Liver (tissue), 9 donors: Measurements from ENCODE around the gene GALNT17. TPM values are rescaled to one million over a fixed set of nuclear protein-coding genes. Genes with fewer than 3 reads are reported as not detected.

Experiments used
- DNase-seq: peaks from one replicate; pipeline ENCODE4 v3.0.0-alpha.2; 2017; ENCODE audit warnings: low spot score
- H3K27ac ChIP-seq, 2 donors: one replicate each; pipeline ENCODE4 v1.7.0; 2013; ENCODE audit warnings: inconsistent platforms in 2 of 2, low read length in 2 of 2, control low read depth in 1 of 2, low read depth in 1 of 2, mild to moderate bottlenecking in 1 of 2
- H3K27me3 ChIP-seq, 4 donors: one replicate each; pipeline versions ENCODE4 v1.6.1 to v1.7.0; 2013; ENCODE audit warnings: low read length in 3 of 4, inconsistent platforms in 1 of 4, mild to moderate bottlenecking in 1 of 4, moderate library complexity in 1 of 4; ENCODE audit not compliant: control insufficient read depth in 4 of 4, insufficient read depth in 4 of 4
- H3K36me3 ChIP-seq, 4 donors: one replicate each; pipeline versions ENCODE4 v1.6.1 to v1.7.0; 2013; ENCODE audit warnings: low read length in 3 of 4, mild to moderate bottlenecking in 3 of 4, low read depth in 1 of 4, moderate library complexity in 1 of 4; ENCODE audit not compliant: control insufficient read depth in 4 of 4, insufficient read depth in 3 of 4
- H3K4me1 ChIP-seq, 4 donors: one replicate each; pipeline versions ENCODE4 v1.6.1 to v1.7.0; 2013; ENCODE audit warnings: low read length in 3 of 4, mild to moderate bottlenecking in 3 of 4, moderate library complexity in 1 of 4; ENCODE audit not compliant: control insufficient read depth in 4 of 4, insufficient read depth in 4 of 4
- H3K4me3 ChIP-seq, 3 donors: one replicate each; pipeline versions ENCODE4 v1.6.1 to v1.7.0; 2013; ENCODE audit warnings: low read length in 3 of 3, control low read depth in 1 of 3, low read depth in 1 of 3, mild to moderate bottlenecking in 1 of 3
- H3K9ac ChIP-seq, 2 donors: one replicate each; pipeline ENCODE4 v1.7.0; 2013; ENCODE audit warnings: low read length in 2 of 2, mild to moderate bottlenecking in 2 of 2, moderate library complexity in 2 of 2, control low read depth in 1 of 2, low read depth in 1 of 2
- H3K9me3 ChIP-seq, 4 donors: one replicate each; pipeline versions ENCODE4 v1.6.1 to v1.7.0; 2013; ENCODE audit warnings: low read length in 3 of 4; ENCODE audit not compliant: control insufficient read depth in 4 of 4
- CTCF ChIP-seq: fragments of 150-350 bp; IDR thresholded peaks from 2 replicates; pipeline ENCODE4 v1.5.1; 2017; ENCODE audit warnings: improper control_type of control experiment, low read depth, low read length; ENCODE audit not compliant: missing input control
- EGR1 ChIP-seq, 2 donors: IDR thresholded peaks; 2 replicates each; pipeline ENCODE4 v1.6.1; 2016 to 2018; ENCODE audit warnings: antibody characterized with exemption in 2 of 2, low read depth in 2 of 2
- FOXA1 ChIP-seq: IDR thresholded peaks from 2 replicates; pipeline ENCODE4 v1.6.1; 2016; ENCODE audit warnings: antibody characterized with exemption
- FOXA2 ChIP-seq: IDR thresholded peaks from 2 replicates; pipeline ENCODE4 v1.6.1; 2016; ENCODE audit warnings: antibody characterized with exemption
- GABPA ChIP-seq, 2 donors: IDR thresholded peaks in 1 of 2; conservative IDR thresholded peaks in 1 of 2; 2 replicates each; pipeline ENCODE4 v1.6.1; 2016; ENCODE audit warnings: antibody characterized with exemption in 2 of 2, mild to moderate bottlenecking in 1 of 2, moderate library complexity in 1 of 2
- HNF4A ChIP-seq, 2 donors: conservative IDR thresholded peaks; 2 replicates each; pipeline ENCODE4 v1.6.1; 2016; ENCODE audit warnings: antibody characterized with exemption in 2 of 2, mild to moderate bottlenecking in 2 of 2
- HNF4G ChIP-seq: IDR thresholded peaks from 2 replicates; pipeline ENCODE4 v1.6.1; 2016; ENCODE audit warnings: antibody characterized with exemption
- MAX ChIP-seq: IDR thresholded peaks from 2 replicates; pipeline ENCODE4 v1.6.1; 2016; ENCODE audit warnings: antibody characterized with exemption
- NR2F2 ChIP-seq: IDR thresholded peaks from 2 replicates; pipeline ENCODE4 v1.6.1; 2016; ENCODE audit warnings: antibody characterized with exemption
- RAD21 ChIP-seq, 2 donors: IDR thresholded peaks; 2 replicates each; pipeline ENCODE4 v1.6.1; 2016; ENCODE audit warnings: antibody characterized with exemption in 2 of 2, mild to moderate bottlenecking in 2 of 2
- REST ChIP-seq: IDR thresholded peaks from 2 replicates; pipeline ENCODE4 v1.6.1; 2016; ENCODE audit warnings: antibody characterized with exemption, mild to moderate bottlenecking
- RXRA ChIP-seq, 2 donors: IDR thresholded peaks; 2 replicates each; pipeline ENCODE4 v1.6.1; 2017 to 2018; ENCODE audit warnings: antibody characterized with exemption in 2 of 2, mild to moderate bottlenecking in 1 of 2
- SP1 ChIP-seq: IDR thresholded peaks from 2 replicates; pipeline ENCODE4 v1.6.1; 2018; ENCODE audit warnings: antibody characterized with exemption, mild to moderate bottlenecking
- TAF1 ChIP-seq: conservative IDR thresholded peaks from 2 replicates; pipeline ENCODE4 v1.6.1; 2016; ENCODE audit warnings: antibody characterized with exemption, mild to moderate bottlenecking
- YY1 ChIP-seq: IDR thresholded peaks from 2 replicates; pipeline ENCODE4 v1.6.1; 2016; ENCODE audit warnings: antibody characterized with exemption, mild to moderate bottlenecking
- ZBTB33 ChIP-seq: IDR thresholded peaks from 2 replicates; pipeline ENCODE4 v1.6.1; 2016; ENCODE audit warnings: antibody characterized with exemption
- WGBS: extraction: QIAGEN DNeasy Blood & Tissue Kit; methylation state at CpG from one replicate; pipeline ENCODE4 v1.1.7; 2013; 5-methylcytosine and 5-hydroxymethylcytosine counted together
- polyA plus RNA-seq, 2 donors: library from polyadenylated mRNA; stranded (reverse) in 1 of 2; unstranded in 1 of 2; fragments of 200-250 nt in 1 of 2; fragments of >200 nt in 1 of 2; fragmentation: Nextera tagmentation in 1 of 2; extraction: Ambion mirVana in 1 of 2; gene quantifications; one replicate each; pipeline versions ENCODE4 v1.2.1 to v1.2.3, GENCODE V29; 2013 to 2015
- total RNA-seq, 2 donors: library from RNA; depleted of rRNA; stranded (reverse); fragments of >200 nt; gene quantifications; one replicate each; pipeline ENCODE4 v1.2.3, GENCODE V29; 2014
- donor health status: healthy.
- donor health status: healthy.
- donor health status: healthy.
- donor health status: healthy.
- donor health status: healthy.

GALNT17 gene
- total and polyA plus RNA-seq, 4 donors: 0.10 to 0.42 (median 0.37) TPM; not detected in 1

- H3K27ac ChIP-seq: no peak overlapping the region
- TF ChIP-seq NR2F2 (no peak), FOXA2 (no peak), RAD21 (IDR thresholded peaks at IDR 0.05) (no peak), EGR1 (IDR thresholded peaks at IDR 0.05; ENCODE audit: low read depth in 2 of 2) (no peak), RXRA (IDR thresholded peaks at IDR 0.05) (no peak), FOXA1 (no peak), ZBTB33 (no peak), HNF4A (conservative IDR thresholded peaks at IDR 0.05) (no peak), CTCF (no peak), MAX (no peak), GABPA (IDR thresholded peaks at IDR 0.05 in 1 of 2, conservative IDR thresholded peaks at IDR 0.05 in 1 of 2) (no peak), SP1 (no peak), REST (no peak), YY1 (no peak)
- DNase-seq: no peak
- H3K9ac ChIP-seq: no peak overlapping the region
- H3K36me3 ChIP-seq: no peaks in the 10 kb centered on the region
- peaks cover 0 to 9% (median 3%) of the 10 kb centered on the region in 4 donors for H3K9me3 ChIP-seq
- no peaks in the 10 kb centered on the region for H3K4me1 ChIP-seq
- no peaks in the 10 kb centered on the region for H3K27me3 ChIP-seq
- 74% methylated on average over 2 of the region's 2 CpGs for WGBS
- no peak overlapping the region for H3K4me3 ChIP-seq
These were observed 576.8 kb downstream of the GALNT17 start for GRCh38 chr7:71708710-71709109.

- Histone ChIP-seq H3K36me3 (no peaks in the 10 kb centered on the region), H3K27ac (no peak overlapping the region), H3K27me3 (no peaks in the 10 kb centered on the region), H3K9me3 (peaks cover 0 to 8% (median 3%) of the 10 kb centered on the region in 4 donors), H3K4me3 (no peak overlapping the region), H3K9ac (no peak overlapping the region), H3K4me1 (no peaks in the 10 kb centered on the region)
- no peak for DNase-seq
- TF ChIP-seq MAX (no peak), RAD21 (IDR thresholded peaks at IDR 0.05) (no peak), RXRA (IDR thresholded peaks at IDR 0.05) (no peak), GABPA (IDR thresholded peaks at IDR 0.05 in 1 of 2, conservative IDR thresholded peaks at IDR 0.05 in 1 of 2) (no peak), FOXA1 (no peak), TAF1 (no peak), SP1 (no peak), HNF4G (no peak), REST (no peak), CTCF (no peak), EGR1 (IDR thresholded peaks at IDR 0.05; ENCODE audit: low read depth in 2 of 2) (no peak), FOXA2 (no peak), NR2F2 (no peak)
- 66% methylated on average over 5 of the region's 5 CpGs for WGBS
These were observed 578.5 kb downstream of the GALNT17 start for GRCh38 chr7:71710442-71710841.
